ENCODE measurements around the gene FYB2.

FYB2 gene, protein sequence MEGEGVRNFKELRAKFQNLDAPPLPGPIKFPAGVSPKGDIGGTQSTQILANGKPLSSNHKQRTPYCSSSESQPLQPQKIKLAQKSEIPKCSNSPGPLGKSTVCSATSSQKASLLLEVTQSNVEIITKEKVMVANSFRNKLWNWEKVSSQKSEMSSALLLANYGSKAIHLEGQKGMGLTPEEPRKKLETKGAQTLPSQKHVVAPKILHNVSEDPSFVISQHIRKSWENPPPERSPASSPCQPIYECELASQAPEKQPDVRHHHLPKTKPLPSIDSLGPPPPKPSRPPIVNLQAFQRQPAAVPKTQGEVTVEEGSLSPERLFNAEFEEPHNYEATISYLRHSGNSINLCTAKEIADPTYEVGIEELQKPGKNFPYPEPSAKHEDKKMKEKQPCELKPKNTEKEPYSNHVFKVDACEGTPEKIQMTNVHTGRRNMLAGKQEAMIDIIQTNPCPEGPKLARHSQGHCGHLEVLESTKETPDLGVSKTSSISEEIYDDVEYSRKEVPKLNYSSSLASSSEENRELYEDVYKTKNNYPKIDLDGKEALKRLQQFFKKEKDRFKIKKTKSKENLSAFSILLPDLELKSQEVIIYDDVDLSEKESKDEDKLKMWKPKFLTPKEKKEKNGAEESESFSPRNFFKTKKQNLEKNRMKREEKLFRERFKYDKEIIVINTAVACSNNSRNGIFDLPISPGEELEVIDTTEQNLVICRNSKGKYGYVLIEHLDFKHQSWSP

DNA sequence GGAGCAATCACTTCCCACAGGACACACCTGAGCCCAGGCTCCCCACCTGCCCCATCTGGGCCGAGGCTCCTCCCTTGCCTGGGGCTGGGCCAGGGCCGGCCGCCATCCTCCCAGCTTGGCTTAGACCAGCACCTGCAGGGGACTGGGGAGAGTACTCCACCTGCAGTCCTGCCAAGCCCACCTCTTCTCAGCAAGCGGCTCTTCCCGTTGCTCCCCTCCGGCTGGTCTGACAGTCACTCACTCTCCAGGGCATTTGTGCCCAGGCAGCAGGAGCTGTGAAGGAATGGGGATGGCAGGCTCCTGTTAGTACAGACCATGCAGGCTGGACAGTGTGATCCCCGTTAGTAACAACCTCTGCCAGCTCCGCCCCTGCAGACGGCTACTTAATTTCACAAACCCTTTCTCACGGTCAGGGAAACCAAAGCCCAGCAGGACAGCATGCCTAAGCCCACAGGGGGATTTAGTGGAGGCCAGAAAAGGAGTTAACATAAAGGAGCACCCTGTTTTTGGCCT is at the start of gene FYB2:
Gene FYB2 (minus strand): TSS at position 18 of the 513 bp plus-strand sequence. CDS start 114 bp downstream, outside the sequence.
- DNase-seq (ENCODE audit: low read depth): peak; percentile 16

DNA sequence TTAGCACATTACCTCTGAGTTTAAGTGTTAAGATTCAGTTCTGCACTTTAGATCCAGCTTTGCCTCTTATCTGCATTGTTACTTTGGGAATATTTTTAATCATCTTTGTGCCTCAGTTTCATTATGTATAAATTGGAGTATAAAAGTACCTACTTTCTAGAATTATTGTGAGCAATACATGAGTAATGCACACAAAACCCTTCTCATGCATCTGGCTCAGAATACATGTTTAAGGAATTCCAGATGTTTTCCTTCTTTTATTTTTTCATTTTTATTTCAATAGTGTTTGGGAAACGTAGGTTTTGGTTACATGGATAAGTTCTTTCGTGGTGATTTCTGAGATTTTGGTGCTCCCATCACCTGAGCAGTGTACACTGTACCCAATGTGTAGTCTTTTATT is 49.6 kb upstream of the FYB2 start:
- DNase-seq (ENCODE audit: low read depth): peak; percentile 27

DNA sequence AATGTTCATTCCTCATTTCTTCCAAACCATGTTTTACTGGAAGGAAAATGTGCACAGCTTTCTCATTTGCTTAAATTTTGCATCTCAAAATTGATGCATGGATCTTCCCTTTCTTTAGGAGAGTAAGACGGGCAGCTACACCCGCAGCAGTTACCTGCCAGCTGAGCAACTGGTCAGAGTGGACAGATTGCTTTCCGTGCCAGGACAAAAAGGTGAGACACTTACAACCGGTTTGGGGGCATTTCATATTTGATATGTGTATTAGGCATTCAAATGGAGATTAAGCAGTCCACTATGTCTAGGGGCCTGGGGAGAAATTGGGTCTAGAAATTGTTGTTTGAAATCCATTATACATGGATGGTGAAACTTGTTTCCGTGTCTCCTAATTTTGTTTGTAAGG is 48.3 kb upstream of the FYB2 start:
- no peak for DNase-seq (ENCODE audit: low read depth)

DNA sequence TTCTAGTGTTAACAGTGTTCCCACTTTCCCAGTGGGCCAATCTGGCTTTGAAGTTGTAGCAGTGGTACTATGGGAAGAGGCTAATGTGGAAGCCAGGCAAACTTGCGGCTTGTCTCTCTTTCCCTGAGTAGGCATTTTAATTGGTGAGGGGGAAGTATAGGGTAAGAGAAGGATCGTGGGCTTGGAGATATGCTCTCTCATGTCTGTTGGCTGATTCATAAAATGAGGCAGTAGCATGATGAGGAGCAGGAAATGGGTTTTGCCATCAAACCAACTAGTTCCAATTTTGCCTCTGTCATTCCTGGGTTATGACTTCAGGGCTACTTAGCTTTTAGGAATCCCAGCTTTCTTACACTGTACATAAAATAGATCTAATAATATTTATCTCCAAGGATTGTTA is 47.5 kb upstream of the FYB2 start:
- peak; percentile 98 for DNase-seq (ENCODE audit: low read depth)

DNA sequence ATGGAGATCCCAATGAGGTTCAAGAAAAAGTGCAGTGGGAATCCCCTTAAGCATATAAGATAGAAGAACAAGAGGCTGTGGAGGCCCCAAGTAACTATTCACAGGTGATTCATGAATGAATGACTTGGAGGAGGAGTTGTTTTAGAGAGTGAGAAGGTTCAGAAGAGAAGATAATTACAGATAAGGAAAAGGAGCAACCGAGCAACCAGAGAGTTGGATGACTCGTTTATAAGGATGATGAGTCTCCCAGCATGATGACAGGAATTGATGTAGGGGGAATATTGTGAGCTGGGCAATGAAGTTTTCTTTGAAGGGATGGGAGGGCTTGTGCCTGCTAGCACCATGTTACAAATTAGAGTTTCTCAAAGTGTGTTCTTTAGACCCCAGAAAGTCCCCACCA is 45.2 kb upstream of the FYB2 start:
- peak; percentile 13 for DNase-seq (ENCODE audit: low read depth)

DNA sequence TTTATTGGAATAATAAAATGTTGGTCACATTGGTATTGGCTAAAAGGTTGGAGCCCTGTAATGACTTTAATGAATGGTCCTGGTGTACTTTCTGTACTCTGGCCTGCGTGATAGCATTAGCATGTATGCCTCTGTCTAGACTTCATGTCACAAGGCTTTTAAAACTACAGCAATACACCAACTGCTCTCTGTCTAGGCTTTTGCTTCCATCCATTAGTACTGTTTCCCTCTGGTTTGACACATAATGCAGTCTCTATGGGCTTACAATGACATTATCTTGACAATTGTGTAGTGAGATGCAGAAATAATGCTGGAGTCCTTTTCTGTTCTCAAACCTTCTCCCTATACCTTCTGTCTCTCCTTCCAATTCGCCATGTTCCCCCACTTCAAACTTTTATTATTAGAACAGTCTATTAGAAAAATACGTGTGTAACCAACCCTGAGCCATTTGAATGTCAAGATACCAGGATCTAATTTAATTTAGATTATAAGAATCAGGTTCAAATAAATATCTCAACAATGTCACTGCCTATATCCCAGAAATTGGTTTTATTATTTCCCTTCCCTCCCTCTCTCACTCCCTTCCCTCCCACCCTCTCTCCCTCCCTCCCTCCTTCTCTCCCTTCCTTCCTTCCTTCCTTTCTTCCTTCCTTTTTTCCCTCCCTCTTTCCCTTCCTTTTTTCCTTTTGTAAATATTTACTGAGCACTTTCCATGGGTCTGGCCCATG is 44.2 kb upstream of the FYB2 start:
- DNase-seq (ENCODE audit: low read depth): no peak

DNA sequence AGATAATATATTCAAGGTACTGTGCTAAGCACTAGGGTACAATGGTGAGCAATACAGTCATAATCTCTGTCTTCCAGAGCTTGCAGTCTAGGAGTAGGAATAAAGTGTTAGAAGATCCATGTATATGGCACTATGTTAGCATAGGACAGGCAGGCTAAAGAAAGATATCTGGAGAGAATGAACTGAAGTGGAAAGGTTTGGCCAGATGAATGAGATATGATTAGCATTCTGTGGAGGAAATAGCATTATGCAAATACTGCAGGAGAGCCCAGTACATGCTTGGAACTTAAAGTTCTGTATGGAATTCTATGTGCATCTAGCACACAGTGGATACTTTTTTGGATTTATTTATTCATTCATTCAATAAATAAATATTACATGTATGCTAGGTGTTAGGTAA is 40.1 kb upstream of the FYB2 start:
- DNase-seq (ENCODE audit: low read depth): no peak

DNA sequence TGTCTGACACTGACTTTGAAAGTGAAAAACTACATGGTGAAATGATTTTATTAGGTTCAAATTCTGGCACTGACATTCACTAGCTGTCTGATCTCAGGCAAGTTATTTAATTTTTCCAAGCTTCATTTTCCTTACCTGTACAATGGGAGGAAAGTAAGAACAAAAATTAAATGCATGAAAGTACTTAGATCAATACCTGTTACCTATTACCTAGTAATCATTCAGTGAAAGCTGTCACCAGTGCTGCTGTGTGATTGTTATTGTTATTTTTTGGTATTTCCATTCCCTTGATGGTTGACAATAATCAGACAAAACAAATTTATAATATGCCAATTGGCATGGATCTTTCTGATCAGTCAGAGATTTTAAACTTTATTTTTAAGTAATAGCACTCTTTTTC is 37.0 kb upstream of the FYB2 start:
- no peak for DNase-seq (ENCODE audit: low read depth)

DNA sequence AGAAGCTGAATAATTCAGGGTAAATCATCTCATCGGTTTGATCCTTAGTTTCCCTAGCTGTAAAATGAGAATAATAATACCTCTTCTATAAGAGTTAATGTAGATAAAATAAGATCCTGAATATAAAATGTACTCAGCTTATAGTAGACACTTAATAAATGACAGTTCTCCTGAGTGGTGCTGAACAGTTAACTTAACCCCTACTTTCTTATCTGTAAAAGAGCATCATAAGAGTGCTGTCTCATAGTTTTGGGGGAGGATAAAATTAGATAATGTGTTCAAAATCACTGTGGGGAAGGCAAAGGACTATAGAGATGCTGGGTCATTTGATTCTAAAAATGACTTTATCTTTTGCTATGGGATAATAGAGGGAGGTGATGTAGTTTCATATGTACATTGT is 36.0 kb upstream of the FYB2 start:
- DNase-seq (ENCODE audit: low read depth): no peak

DNA sequence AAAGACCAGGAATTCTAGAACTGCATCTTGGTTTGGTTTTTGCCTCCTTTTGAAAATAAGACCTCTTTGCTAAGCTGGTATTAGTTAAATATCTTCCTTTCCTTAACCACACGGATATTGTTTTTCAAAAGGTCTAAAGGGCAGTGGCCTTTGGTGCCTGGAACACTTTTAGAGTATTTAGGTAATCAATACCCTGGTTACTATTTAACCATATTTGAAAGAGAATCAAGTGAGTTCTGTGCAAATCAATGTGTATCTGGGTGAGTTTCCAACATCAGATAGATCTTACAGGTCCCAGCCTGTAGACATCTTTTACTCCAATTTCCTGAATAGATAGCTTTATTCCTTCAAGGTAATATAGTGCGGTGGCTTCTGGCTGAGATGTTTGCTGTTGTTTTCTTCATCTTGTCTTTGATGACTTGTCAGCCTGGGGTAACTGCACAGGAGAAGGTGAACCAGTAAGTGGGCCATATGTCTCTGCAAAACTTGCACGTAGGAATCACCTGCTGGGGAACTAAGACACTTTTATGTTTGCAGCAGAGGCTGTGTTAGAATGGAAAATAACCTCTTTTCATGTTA is 35.4 kb upstream of the FYB2 start, which contains the start of gene C8A:
Gene C8A (plus strand): TSS at position 277 of the 579 bp plus-strand sequence. CDS start 105 bp downstream, at position 382.
- no peak for DNase-seq (ENCODE audit: low read depth)

DNA sequence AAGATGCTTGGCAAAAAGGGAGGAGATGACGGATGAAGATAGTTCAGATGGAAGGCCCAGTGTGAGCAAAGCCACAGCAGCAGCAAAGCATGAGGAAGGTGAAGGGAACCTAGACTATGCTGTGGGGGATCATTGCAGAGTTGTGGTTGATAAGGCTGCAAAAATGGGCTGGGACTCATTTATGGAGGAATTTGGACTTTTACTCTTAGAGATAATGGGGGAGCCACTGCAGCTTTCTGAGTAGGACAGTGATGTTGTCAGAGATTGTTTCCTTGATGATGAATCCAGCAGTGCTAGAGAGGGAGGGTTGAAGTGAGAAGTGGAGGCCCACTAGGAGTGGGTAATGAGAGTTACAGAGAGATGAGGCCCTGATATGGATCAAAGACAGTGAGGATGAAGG is 33.3 kb upstream of the FYB2 start:
- DNase-seq (ENCODE audit: low read depth): no peak

DNA sequence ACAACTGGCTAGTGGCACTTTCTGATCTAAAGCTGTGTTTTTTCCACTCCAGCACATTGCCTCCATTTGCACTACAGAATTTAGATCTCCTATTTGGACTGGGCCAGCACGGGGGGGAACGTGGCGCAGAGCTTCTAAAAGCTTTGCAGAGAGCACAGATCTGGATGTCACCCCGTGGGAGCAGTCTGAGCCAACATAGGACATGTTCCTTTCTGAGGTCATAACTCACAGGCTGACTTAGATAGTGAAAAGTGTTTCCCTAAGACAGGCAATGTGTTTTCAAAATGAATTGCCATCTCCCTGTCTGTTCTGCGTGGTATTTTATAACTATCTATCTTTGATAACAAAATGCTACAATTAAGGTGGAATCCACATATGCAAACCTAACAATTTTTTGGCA is 31.7 kb upstream of the FYB2 start:
- no peak for DNase-seq (ENCODE audit: low read depth)

DNA sequence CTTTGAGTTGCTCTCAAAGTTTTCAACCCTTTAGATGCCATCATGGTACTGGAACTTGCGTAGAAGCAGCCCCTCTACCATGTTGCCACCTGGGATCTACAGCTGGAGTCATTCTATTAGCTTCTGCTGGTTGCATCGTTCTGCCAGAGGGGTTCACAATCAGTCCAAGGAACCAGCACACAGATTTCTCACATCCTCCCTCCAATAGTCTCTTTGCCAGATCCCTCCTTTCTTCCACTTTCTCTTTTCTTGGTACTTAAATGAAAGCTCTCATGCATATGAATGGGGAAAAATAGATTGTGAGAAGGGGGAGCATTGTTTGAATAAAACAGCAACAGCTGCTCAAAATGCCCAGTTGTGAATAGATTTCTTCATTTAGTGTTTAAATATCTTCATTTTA is 31.2 kb upstream of the FYB2 start:
- no peak for DNase-seq (ENCODE audit: low read depth)

DNA sequence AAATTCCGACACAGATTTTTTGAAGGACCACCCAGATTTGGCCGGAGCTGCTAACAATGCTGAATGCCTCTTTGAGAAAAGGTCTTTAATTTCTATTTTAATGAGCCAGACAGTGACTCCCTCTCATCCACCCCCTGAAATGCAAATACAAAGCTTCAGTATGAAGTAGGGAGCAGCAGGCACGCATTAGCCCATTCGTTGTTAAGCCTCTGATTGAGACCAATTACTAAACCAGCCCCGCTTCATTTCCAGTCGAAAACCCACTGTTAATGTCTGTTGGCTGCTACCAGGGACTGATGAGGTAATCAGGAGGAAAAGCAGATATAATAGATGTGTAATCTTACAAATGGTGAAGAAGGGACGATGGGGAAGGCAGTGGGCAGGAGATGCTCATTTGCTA is 30.5 kb upstream of the FYB2 start:
- DNase-seq (ENCODE audit: low read depth): no peak

DNA sequence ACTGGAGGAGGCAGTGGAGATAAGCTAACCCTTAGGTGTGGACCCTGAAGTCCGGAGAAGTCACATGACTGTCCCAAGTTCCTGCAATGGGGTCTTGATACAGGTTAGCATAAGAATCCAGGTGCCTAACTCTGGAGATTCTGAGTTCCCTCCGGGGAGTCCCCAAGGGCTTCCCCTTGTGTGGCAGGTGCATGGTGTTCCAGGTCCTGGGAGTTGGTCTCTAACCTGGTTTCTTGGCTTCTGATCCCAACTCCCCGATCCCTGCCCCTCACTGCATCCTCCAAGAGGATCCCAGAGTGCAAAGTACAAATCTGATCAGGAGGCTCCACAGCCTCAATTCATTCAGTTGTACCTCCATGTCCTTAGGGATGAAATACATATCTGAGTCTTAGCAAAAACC is 26.1 kb upstream of the FYB2 start:
- no peak for DNase-seq (ENCODE audit: low read depth)

DNA sequence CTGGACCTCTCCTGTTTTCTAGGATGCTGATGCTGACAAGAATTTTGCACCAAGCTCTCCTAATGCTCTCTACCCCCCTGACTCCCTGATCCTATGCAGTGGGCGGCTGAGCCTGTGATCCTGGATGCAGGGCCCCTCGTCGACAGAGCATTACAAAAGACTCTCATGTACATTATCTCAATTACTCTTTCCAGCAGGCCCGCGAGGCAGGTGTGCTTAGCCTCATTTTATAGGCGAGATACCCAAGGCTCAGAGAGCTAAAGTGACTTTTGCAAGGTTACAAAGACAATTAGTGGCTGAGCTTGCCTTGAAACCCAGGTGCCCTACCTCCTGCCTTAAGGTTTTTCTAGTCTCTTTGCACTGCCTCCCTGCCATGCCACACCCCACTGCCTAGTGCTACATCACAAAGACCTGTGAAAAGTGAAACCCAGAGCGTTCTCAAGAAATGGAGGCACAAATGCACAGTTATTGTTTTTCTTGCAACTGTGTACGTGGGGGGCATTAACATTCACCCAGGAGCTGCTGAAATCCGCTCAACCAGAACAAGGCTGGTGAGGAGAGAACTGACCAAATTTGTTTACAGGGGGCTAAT is 25.4 kb upstream of the FYB2 start:
- no peak for DNase-seq (ENCODE audit: low read depth)

DNA sequence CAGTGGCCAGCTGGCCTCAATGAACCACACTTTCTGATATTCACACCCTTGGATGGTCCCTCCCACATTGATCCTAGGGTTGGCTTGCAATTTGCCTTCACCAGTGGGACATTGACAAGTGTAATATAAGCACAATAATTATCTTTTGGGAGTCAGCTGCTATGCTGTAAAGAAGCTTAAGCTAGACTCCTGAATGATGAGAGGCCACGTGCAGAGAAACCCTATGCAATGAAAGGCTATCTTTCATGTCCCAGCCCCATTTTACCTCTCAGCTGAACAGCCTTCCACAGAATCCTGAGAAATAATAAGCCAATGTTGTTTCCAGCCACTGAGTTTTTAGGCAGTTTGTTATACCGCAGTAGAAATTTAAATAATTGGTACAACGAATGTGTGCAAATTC is 24.3 kb upstream of the FYB2 start:
- no peak for DNase-seq (ENCODE audit: low read depth)

DNA sequence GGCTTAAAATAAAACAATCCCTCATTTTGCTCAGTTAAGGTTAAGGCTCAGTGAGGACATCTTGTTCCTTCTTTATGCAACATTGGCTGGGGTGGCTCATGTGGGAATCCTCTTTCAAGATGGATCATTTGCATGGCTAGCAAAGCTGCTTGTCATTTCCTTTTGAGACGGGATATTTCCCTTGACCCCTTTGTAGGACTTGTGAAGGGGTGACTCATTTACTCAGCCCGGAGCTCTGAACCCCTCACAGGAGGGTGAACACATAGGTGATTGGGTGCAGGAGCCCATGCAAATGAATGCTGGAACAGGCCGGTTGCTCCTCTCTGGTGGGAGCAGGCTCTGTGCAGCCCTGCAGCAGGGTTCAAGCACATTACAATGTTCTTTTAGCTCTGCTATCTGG is 19.6 kb upstream of the FYB2 start:
- peak; percentile 71 for DNase-seq (ENCODE audit: low read depth)

DNA sequence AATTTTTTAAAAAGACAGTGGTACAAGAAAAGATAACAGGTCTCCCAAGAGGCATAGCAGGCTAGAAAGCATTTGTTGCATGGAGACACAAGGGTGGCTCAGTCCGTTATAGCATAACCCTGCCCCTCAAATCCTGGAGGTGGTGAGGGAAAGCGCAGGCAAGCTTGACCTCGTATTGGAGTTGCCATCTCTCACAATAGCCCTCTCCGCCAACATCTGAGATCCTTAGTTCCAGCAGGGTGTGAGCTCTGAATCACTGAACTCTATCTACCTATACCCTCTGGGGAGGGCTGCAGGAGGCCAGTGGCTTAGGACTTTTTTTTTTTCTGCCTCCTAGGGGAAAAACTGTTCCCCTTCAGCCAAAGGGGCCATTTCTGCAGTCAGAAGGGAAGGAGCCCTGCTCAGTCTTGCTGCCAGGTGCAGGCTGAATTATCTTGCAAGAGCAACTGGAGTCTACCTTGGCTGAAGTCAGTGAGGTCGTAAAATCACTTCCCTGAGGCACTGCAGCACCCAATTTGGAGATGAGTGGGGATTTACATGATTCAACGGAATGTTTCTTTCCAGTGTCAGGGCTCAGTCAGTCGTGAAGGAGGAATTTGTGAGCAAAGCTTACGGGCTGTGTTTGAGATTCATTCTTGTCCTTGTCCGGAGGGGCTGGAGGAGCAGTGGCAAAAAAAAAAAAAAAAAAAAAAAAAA is 18.2 kb upstream of the FYB2 start:
- peak; percentile 85 for DNase-seq (ENCODE audit: low read depth)

DNA sequence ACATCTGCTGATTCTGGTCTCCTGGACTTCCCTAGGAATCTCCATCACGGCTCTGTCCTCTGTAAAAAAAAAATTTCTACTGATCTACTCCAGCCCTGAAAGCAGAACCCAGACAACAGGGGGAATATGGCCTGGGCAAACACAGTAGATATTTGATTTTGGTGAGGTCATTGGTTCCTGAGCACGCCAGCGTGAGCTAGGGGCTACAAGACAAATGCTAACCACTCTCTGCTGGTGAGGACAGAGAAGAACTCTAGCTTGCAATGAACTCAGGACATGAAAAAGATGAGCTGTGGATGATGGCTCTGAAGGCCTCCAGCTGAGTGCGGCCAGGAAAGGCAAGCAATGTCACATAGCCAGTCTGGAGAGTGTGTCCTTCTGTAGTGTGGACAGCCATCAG is 17.2 kb upstream of the FYB2 start:
- DNase-seq (ENCODE audit: low read depth): no peak

DNA sequence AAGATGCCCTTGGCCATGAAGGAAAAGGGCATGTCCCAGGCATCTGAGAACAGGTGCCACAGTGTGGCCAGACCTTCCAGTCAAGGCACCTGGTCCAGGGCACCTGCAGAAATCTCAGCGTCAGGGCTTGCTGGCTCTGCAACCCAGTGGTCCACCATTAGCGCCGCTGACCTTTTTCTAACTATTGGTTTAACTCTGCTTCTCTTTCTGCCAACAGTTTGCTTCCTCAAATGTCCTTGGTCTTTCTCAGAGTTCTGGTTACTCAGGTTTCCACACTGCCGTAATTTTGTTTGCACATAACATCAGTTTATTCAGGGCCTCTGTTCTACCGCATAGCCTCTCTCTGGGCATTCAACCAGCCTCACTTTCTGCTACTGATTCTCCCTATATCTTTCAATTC is 16.5 kb upstream of the FYB2 start:
- no peak for DNase-seq (ENCODE audit: low read depth)

Measured in EH (cell line).